NCI-H2081 treated with DMSO at 0.1 percent for 48 hours (cell line): Measurements from ENCODE around the gene PIGH.
"Not testable (repeated sequence)": the region's sequence is repeated elsewhere in the genome, so short reads cannot be mapped to it uniquely, and the experiment has no call there.

ENCODE experiments used
- DNase-seq: peaks from one replicate; lab custom pipeline; 2025; lab: John Stamatoyannopoulos, UW

PIGH gene

GRCh38 chr14:67609642-67610310, 9.7 kb upstream of the PIGH start:
- DNase-seq, result no peak

- DNase-seq, result no peak
Observed at GRCh38 chr14:67607646-67608045, 7.6 kb upstream of the PIGH start.

- DNase-seq, result no peak
Observed at GRCh38 chr14:67602995-67603545, 3.0 kb upstream of the PIGH start.

- DNase-seq, result no peak
Observed at GRCh38 chr14:67602076-67602475, 2.0 kb upstream of the PIGH start.

GRCh38 chr14:67600562-67600974, 500 bp upstream of the PIGH start:
- not testable (repeated sequence) for DNase-seq

GRCh38 chr14:67595392-67595791, 4.7 kb downstream of the PIGH start:
- DNase-seq, result no peak

- DNase-seq, result not testable (repeated sequence)
Observed at GRCh38 chr14:67593650-67594049, 6.4 kb downstream of the PIGH start.

- DNase-seq, result no peak
Observed at GRCh38 chr14:67589204-67589770, 10.8 kb downstream of the PIGH start.

- no peak for DNase-seq
Observed at GRCh38 chr14:67586369-67586768, 13.7 kb downstream of the PIGH start.

GRCh38 chr14:67584978-67585377, 15.1 kb downstream of the PIGH start:
- no peak for DNase-seq

- no peak for DNase-seq
Observed at GRCh38 chr14:67583711-67584644, 16.1 kb downstream of the PIGH start.

GRCh38 chr14:67582061-67582460, 18.0 kb downstream of the PIGH start:
- DNase-seq, result no peak

GRCh38 chr14:67581643-67582042, 18.4 kb downstream of the PIGH start:
- no peak for DNase-seq

- no peak for DNase-seq
Observed at GRCh38 chr14:67580336-67581171, 19.5 kb downstream of the PIGH start.

GRCh38 chr14:67579636-67580035, 20.4 kb downstream of the PIGH start:
- no peak for DNase-seq

GRCh38 chr14:67579040-67579439, 21.0 kb downstream of the PIGH start:
- DNase-seq, result no peak

GRCh38 chr14:67577909-67578749, 21.9 kb downstream of the PIGH start:
- DNase-seq, result no peak

GRCh38 chr14:67577181-67577808, 22.8 kb downstream of the PIGH start:
- DNase-seq, result no peak

- no peak for DNase-seq
Observed at GRCh38 chr14:67576216-67576955, 23.7 kb downstream of the PIGH start.

GRCh38 chr14:67575684-67576083, 24.4 kb downstream of the PIGH start:
- DNase-seq, result no peak
